Neural cell (in vitro differentiated cells): ENCODE results near the gene SLC15A2.

Experiments
- EZH2 ChIP-seq: fragments of 200-600, 300-800 bp; shearing (Covaris generic), sonication (generic); IDR thresholded peaks from 2 replicates; pipeline ENCODE4 v1.6.1; 2014; ENCODE audit warnings: antibody characterized with exemption, low read length, borderline replicate concordance, mild to moderate bottlenecking; ENCODE audit not compliant: insufficient read depth, poor library complexity, severe bottlenecking
- SMC3 ChIP-seq: fragments of 450-650 bp; conservative IDR thresholded peaks from 2 replicates; pipeline ENCODE4 v1.6.1; 2014; ENCODE audit warnings: antibody characterized with exemption, mild to moderate bottlenecking, moderate library complexity; ENCODE audit not compliant: poor library complexity
- TF ChIP-seq, protein P1 (sequence below): fragments of 450-650 bp; IDR thresholded peaks from 2 replicates; pipeline ENCODE4 v1.5.1; 2014; ENCODE audit warnings: antibody characterized with exemption, mild to moderate bottlenecking, moderate library complexity; ENCODE audit not compliant: poor library complexity, severe bottlenecking

- TF ChIP-seq, protein P1, sequence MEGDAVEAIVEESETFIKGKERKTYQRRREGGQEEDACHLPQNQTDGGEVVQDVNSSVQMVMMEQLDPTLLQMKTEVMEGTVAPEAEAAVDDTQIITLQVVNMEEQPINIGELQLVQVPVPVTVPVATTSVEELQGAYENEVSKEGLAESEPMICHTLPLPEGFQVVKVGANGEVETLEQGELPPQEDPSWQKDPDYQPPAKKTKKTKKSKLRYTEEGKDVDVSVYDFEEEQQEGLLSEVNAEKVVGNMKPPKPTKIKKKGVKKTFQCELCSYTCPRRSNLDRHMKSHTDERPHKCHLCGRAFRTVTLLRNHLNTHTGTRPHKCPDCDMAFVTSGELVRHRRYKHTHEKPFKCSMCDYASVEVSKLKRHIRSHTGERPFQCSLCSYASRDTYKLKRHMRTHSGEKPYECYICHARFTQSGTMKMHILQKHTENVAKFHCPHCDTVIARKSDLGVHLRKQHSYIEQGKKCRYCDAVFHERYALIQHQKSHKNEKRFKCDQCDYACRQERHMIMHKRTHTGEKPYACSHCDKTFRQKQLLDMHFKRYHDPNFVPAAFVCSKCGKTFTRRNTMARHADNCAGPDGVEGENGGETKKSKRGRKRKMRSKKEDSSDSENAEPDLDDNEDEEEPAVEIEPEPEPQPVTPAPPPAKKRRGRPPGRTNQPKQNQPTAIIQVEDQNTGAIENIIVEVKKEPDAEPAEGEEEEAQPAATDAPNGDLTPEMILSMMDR, result no peak
- TF ChIP-seq EZH2, result no peak
- no peak for TF ChIP-seq SMC3
Observed at GRCh38 chr3:121913305-121913990, 19.2 kb downstream of the SLC15A2 start.
